Endometrial microvascular endothelial cells (primary cell): ENCODE results near the gene OVAAL. TPM values are rescaled to one million over a fixed set of nuclear protein-coding genes. Genes with fewer than 3 reads are reported as not detected.

Source experiments
- in situ Hi-C: cut with HindIII; loops from 2 replicates; pipeline ENCODE4 v1.10.0; 2017; ENCODE audit warnings: low sequenced_read_pairs, low pct_unique_long_range_greater_than_20kb; ENCODE audit errors: inconsistent ontology term
- total RNA-seq: library from RNA; depleted of rRNA; stranded (reverse); fragments of >200 nt; gene quantifications from one replicate; pipeline ENCODE4 v1.2.3, GENCODE V29; 2015; ENCODE audit errors: inconsistent ontology term

OVAAL gene
- total RNA-seq, 1 donor from 2014 or later, result not detected

DNA sequence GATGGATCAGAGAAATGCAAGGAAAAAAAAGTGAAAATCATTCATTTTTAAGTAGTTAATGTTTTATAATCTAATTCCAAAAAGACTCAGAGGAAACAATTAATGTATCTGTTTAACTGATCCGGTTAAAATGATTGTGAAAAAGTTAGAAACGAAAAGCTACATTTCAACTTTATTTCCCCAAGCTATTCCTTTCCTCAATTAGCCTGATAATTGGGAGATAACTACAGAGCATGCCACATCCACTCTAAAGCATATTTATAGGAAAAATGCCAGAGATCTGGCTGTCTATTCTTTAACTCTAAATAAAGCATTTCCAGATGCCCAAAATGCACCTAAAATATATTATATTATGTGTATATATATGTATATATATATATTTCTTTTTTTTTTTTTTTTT lies 37.2 kb downstream of the OVAAL start:
- in situ Hi-C loops, result no loop called here

DNA sequence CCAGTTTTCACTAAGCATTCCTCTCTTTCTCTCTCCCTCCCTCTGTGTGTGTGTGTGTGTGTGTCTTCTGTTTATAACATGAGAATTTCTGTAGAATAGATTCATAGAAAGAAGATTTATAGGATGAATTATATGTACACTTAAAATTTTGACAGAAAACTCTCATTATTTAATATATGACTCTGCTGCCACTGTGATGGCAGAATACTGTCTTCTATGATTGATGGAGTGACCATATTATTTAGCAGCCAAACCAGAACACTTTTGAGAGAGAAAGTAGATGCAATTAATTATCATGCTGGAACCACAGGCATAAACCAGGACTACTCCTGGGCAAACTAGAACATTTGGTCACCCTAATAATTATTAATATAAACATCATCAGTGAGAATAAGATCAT lies 38.8 kb downstream of the OVAAL start:
- in situ Hi-C loops, result no loop called here

DNA sequence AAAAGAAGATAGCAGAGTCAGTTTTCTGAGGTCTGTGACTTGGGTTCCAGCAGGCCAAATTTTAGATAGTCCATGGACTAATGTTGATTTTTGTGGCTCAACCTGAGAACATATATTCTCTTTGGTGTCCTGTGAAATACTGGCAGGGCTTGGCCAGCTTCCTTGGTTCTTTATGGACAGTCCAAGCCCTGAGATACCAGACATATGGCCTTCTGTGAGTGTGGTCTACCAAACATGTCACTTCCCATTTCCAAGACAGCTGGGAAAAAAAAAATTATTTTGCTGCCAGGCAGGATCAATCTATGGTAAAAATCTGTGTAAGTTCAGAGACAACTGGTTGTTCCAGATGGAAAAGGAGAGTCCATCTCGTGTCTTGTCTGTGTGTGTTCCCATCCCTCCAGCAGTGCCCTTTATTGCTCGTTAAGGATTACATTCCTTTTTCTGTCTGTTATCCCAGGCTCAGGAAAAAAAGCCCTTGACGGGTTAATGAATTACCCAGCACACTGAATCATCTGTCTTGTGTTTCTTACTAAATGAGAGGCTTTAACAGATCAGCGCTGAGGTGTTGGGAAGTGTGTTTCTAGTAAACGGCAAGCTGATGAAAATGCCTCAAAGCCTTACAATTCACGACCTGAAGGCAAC lies 39.7 kb downstream of the OVAAL start:
- in situ Hi-C loops, result no loop called here

DNA sequence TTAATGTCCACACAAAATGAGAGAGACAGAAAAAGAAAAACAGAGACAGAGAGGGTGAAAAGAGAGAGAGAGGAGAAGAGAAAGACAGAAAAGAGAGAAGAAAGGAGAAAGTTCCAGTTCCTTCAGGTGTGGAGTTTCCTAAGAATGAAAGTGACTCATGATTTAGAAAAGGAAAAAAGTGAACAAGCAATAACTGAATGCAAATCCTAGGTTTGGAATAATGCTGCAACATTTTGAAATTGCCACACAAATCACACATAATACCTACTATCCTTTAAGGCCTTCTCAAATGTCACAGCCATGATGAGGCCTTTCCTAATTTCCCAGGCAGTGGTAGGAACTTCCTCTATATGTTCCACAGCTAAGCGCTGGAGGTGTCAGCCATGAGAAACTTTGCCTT lies 41.6 kb downstream of the OVAAL start:
- in situ Hi-C loops, result no loop called here

DNA sequence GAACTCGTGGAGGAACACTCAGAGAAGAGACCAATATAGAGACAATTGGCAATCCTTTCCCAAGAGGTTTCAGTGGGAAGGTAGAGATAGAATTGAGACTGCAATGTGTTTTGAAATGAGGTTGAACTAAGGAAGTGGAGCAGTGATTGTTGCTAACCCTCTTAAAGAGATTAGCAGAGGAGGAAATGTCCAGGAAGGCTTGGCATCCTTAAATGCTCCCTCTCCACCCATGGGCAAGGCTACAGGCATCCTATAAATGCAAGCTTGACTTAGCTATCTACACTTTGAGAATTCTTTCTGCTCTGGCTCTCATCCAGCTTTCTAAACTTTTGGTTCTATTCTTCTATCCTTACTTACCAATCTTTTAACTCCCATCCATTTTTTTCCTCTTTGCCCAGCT lies 42.7 kb downstream of the OVAAL start:
- in situ Hi-C loops, result no loop called here

DNA sequence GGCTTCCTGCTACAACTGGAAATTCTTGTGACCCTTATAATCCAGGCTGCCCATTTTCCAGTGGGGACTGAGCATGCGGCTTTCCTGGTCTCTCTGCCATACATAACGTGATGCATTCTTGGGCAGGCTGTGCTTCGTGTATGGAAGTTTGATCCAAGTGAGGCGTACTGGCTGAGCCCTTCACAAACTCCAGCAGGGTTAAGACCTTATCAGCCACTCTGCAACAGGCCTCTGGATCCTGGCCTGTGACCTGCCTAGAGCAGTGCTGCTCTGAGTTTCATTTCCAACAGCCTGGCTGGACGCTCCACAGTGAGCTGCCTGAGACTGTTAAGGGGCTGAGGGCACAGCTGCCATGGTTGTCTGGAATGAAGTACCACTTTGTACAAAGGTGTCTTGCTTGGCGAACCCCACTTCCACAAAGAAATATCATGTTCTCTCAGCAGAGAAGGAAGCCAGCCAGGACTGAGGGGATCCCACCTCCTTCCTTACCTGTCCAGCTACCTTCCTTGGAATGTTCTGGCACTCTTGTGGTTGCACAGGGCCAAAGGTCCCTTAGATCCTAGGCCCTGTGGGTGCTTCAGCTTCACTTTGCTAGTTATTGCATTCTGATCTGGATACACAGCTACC lies 44.6 kb downstream of the OVAAL start:
- in situ Hi-C loops, result no loop called here

DNA sequence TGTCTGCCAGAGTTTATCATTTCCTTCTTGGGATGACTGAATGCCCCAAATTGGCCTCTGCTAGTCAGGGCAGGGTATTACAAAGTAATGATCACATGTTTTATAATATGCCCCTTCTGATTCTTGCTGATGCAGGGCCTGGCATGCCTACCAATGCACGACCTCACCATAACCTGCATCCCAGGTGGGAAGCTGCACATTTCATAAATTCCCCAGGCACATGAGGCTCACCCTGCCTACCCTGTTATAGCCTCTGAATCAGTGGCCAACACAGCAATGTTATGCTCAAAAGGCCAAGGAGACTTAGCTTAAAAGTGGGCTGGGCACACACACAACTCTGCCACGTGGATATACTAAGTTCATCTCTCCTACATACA lies 45.1 kb downstream of the OVAAL start:
- in situ Hi-C loops, result no loop called here

DNA sequence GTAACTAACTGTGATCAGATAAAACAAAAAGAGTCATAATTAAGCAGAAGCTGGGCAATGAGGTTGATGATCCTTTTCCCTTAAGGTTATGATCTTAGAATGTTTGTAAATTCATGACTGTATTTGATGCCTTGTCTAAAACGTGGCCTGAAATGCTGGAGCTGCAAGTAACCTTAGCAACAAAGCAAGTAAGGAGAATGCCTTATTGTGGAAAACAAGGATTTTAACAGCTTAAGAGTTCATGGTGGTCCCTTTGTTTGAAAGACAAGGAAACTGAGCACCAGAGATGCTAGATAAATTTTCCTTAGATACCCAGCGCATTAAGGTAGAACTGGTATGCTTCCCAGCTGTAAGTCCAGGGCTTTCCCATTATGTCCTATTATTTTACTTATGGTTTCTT lies 47.4 kb downstream of the OVAAL start:
- in situ Hi-C loops, result no loop called here

DNA sequence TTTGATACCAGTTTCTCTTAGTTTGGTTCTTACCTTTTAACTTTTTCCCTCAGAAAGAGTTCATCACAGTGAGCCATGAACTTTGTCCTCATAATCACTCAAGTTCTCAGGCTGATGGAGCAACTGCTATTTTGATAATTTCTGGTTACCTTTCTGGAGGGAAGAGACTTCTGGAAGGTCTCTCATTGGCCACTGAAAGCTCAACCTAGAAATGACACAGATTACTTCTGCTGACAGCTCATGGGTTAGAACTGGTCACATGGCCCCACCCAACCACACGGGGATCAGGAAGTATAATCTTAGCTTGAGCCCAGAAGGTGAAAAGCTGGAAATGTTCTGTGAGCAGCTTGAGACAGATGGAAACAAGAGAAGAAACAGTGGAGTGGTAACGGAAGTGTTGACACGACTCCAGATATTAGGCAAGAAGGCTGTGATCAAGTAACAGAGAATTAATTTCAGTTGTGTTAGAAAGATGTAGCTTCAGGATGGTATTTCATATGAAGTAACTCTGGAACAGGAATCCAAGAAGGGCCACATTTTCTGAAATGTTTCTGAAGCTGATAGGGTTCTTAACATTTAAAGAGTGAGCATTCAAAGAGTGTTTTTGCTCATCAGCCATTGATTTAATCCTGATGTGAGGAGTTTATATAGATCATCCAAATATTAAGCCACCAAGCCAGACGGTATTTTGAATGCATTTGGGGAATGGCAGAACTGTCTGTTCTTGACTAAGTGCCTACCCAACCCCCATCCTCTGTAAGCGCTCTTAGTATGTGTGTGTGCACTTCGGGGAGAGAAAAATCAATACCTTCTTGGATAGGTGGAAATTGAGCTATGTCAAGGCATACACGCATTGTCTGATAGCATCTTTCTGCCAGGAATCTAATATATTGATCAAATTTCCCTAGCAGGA lies 51.1 kb downstream of the OVAAL start:
- in situ Hi-C loops, result no loop called here

DNA sequence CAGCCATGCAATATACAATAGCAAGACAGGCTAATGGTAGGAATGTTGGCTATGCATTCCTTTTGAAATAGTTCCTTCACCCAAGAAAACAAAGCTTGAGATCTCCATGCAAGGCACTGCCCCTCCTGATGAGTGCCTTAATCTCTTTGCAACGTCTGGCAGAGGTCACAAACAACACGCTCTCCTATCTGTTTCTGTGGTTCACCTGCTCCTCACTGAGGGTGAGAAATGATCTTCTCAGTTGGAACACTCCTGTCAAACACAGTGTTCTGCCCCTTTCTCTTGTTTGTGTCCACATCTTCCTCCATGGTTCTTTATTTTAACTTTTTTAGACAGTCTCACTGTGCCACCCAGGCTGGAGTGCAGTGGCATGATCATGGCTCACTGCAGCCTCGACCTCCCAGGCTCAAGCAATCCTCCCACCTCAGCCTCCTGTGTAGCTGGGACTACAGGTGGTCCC lies 51.8 kb downstream of the OVAAL start:
- in situ Hi-C loops, result no loop called here

DNA sequence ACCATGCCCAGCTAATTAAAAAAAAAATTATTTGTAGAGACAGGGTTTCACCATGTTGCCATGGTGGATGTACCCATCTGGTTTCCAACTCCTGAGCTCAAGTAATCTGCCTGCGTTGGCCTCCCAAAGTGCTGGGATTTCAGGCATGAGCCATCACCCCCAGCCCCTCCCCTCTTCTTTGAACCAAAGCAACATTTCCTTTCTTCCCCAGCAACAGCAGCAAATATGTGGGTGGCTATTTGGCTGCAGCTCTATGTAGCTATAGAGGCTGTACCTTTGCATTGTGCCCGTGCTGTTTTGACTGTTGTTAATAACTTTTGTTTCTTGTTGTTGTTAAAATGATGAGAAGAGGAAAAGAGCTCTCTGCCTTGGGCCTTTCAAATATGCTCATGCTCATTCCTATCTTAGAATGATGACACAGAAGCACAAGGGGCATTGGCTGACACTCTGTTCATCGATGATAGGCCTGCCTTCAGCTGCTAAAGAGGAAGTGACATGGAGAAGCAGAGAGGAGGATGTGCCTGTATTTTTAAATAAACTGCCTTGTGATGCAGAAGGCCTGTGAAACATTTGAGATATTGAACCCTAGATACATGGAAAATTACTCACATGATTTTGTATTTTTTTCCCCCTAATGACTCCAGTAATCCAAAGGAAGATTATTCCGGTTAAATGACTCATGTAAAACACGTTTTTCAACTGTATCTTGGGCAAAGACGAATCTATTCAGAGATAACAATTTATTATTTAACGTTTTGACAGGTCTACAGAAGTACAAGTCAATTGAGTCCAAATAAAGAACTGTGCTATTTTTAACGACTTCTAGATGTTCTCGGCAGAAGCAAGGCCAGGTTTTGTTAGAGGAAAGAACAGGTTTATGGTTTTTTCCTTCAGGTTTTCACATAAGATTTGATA lies 52.5 kb downstream of the OVAAL start:
- in situ Hi-C loops, result no loop called here

DNA sequence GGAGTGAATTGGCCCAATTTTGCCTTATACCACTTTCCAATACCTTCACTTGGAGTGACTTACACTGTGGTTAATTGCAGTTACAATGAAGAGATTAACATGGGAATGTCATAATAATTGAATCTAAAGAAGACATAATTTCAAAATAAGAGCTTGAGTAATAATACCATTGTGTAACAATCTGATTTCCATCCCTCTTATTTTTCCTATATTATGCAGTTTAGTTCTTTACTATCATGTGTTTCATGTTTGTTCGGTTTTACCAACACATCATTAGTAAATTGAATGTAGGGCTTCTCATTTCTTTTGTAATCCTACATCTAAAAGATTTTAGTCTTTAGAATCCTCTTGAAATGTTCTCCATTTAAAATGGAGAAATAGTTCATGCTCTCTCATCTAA lies 53.9 kb downstream of the OVAAL start:
- in situ Hi-C loops, result no loop called here

DNA sequence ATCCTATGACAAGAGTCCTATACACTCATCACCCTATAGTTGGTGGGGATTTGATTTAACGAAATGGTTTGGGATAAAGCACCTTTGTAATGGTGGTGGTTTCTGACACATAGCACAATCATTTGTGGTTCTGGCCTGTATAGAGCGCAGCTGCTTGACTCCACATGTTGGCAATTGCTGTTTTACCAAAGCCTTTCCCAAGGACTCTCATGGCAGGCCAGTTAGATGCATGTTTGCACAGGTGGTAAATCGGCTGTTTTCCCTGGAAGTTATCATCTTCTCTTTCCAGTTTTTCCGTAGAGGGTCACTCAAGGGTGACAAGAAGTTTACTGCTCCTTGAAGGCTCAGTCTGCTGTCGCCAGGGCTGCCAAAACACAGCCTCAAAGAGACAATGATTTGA lies 56.0 kb downstream of the OVAAL start:
- in situ Hi-C loops, result no loop called here

DNA sequence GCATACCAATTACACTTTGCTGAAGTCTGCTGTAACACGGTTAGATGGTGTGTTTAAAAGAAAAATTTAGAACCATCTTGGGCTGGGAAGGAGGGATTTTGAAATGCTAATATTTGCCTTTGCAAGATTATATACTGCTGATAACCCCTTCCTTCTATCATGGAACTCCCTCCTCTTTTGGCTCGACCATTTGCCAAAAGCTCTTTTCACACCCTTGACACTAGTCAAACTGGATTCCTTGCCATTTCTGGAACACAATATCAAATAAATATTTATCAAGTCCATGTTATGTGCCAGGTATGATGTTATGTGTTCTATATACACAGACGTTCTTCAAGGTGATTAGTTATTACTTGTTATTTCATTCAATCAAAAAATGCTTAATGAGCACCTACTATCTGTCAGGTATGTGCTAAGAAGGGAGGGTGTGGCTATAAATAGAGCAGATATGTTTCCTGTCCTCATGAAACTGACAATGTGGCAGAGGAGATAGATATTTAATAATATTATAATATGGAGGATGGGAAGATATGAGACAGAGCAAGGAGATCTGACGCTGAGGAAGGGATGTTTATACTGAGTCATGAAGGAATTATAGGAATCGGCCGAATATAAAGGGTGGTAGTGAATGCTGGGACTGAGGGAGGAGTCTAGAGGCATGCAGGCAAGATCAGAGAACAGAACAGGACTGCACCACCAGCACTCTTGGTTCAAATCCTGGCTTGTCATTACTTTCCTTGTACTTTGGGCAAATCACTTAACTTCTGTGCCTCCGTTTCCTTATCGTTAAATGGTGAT lies 56.9 kb downstream of the OVAAL start:
- in situ Hi-C loops, result no loop called here

Other genes with a start within 250 kb of the OVAAL start
- gene ACBD6, start 56.4 kb upstream of the OVAAL start, total RNA-seq, result 64.3 TPM
- 25.2 TPM for gene XPR1, start 73.1 kb downstream of the OVAAL start, total RNA-seq